GM06990 (cell line): Measurements from ENCODE around the gene CDH22.

Experiments
- DNase-seq: peaks from one replicate; pipeline ENCODE4 v3.0.0-alpha.2; 2011; ENCODE audit not compliant: insufficient read length; ENCODE audit errors: extremely low read depth
- H3K27me3 ChIP-seq: replicated peaks from 2 replicates; pipeline ENCODE4 v1.6.0; 2011; ENCODE audit warnings: low read length; ENCODE audit not compliant: control insufficient read depth, insufficient read depth
- H3K36me3 ChIP-seq: 2 replicates; pipeline ENCODE4 v1.5.1; 2011; ENCODE audit warnings: low read length; ENCODE audit not compliant: control insufficient read depth, insufficient read depth
- H3K4me3 ChIP-seq: replicated peaks from 2 replicates; pipeline ENCODE4 v1.5.1; 2011; ENCODE audit warnings: low read depth, mild to moderate bottlenecking, control low read depth, low read length
- TF ChIP-seq, protein P1 (sequence below): IDR thresholded peaks from 2 replicates; pipeline ENCODE4 v1.5.1; 2011; ENCODE audit warnings: low read length, control low read depth, mild to moderate bottlenecking, inconsistent platforms; ENCODE audit not compliant: insufficient read depth, poor library complexity, severe bottlenecking

CDH22 gene

DNA sequence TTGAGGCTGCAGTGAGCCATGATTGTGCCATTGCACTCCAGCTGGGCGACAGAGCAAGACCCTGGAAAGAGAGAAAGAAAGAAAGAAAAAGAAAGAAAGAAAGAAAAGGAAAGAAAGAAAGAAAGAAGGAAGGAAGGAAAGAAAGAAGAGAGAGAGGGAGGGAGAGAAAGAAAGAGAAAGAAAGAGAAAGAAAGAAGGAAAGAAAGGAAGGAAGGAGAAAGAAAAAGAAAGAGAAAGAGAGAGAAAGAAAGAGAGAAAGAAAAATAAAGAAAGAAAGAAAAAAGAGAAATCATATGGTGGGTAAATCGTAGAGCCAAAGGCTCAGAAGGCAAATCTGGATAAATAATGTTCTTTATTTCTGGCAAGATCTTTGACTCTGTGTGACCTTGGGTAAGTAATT is 136.8 kb downstream of the CDH22 start:
- H3K36me3 ChIP-seq, result no peaks in the 10 kb centered on the region
- TF ChIP-seq, protein P1, sequence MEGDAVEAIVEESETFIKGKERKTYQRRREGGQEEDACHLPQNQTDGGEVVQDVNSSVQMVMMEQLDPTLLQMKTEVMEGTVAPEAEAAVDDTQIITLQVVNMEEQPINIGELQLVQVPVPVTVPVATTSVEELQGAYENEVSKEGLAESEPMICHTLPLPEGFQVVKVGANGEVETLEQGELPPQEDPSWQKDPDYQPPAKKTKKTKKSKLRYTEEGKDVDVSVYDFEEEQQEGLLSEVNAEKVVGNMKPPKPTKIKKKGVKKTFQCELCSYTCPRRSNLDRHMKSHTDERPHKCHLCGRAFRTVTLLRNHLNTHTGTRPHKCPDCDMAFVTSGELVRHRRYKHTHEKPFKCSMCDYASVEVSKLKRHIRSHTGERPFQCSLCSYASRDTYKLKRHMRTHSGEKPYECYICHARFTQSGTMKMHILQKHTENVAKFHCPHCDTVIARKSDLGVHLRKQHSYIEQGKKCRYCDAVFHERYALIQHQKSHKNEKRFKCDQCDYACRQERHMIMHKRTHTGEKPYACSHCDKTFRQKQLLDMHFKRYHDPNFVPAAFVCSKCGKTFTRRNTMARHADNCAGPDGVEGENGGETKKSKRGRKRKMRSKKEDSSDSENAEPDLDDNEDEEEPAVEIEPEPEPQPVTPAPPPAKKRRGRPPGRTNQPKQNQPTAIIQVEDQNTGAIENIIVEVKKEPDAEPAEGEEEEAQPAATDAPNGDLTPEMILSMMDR, result no peak
- no peak for DNase-seq
- no peak overlapping the region for H3K4me3 ChIP-seq
- peaks cover 4% of the 10 kb centered on the region for H3K27me3 ChIP-seq

DNA sequence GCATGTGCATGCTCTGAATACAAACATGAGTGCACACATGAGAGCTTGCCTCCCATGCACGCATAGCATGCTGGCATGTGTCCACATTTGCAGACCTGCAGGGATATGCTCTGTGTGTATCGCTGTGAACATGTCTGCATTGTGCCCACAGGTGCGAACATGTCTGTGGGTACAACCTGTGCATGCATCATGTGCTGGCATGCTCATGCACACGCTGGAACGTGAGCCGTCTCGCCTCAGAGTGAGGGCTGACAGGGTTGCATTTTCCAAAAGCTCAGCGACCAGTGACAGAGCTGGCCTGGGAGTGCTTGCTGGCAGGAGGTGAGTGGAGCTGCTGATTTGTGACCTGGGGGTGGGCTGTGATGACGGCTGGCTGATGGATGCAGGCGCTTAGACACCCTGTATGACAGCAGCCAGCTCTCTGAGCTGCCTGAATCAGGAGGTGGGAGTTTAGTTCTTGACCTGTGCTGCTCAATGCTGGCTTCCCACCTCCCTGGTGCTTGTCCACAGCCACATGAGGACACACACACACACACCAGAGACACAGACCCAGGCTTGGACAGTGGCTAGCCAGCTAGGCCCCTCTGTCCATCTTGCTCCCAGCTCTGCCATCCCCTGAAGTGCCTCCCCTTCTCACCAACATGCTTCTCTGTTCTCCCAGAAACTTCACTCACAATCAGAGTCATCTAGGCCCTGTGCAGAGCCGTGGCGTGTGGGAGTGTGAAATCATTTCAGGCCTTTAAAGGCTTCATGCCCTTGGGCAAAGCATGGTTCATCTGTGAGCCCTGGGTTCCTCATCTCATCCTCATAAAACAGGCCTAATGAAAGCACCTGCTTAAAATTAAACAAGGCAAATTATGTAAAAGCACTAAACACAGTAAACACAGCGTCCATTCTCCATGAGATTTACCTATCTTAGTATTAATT is 138.8 kb downstream of the CDH22 start:
- H3K27me3 ChIP-seq, result peaks cover 5% of the 10 kb centered on the region
- no peaks in the 10 kb centered on the region for H3K36me3 ChIP-seq
- H3K4me3 ChIP-seq, result no peak overlapping the region
- TF ChIP-seq, protein P1, result no peak
- DNase-seq, result no peak

DNA sequence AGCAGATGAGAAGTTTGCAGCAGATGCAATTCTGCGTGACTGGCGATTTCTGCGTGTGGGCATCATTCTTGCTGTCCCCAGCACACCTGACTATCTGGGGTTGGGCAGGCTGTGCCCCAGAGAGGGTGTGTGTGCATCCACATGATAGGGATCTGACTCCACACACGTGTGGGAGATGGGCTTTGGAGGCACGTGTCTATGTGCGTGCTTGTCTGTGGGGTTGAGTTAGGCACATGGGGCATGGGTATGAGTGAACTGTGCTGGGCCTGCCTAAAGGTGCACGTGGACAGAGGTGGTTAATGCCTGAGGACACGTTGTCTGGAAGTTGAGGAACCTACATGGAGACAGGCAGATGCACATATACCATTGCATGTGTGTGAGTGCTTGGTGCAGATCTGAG is 139.9 kb downstream of the CDH22 start:
- H3K36me3 ChIP-seq, result no peaks in the 10 kb centered on the region
- peaks cover 7% of the 10 kb centered on the region for H3K27me3 ChIP-seq
- no peak overlapping the region for H3K4me3 ChIP-seq
- TF ChIP-seq, protein P1, result no peak
- DNase-seq, result no peak

DNA sequence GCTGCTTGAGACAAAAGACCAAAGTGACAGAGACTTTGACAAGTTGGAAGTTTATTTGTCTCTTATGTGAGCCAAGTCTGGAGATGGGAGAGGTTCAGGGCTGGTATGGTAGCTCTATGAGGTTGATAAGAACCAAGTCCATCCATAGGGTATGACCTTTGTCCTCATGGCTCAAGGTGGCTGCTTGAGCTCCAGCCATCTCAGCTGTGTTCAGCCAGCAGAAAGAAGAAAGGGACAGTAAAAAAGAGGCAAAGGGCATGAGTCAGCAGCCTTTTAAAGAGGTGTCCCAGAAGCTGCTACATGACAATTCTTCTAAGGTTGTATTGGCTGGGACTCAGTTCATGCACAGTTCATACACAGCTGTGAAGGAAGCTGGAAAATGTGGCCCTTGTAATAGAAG is 141.2 kb downstream of the CDH22 start:
- DNase-seq, result no peak
- Histone ChIP-seq H3K27me3 (peaks cover 7% of the 10 kb centered on the region; the same call in 1 of the 2 replicates), H3K4me3 (no peak overlapping the region), H3K36me3 (no peaks in the 10 kb centered on the region)
- TF ChIP-seq, protein P1, result no peak

DNA sequence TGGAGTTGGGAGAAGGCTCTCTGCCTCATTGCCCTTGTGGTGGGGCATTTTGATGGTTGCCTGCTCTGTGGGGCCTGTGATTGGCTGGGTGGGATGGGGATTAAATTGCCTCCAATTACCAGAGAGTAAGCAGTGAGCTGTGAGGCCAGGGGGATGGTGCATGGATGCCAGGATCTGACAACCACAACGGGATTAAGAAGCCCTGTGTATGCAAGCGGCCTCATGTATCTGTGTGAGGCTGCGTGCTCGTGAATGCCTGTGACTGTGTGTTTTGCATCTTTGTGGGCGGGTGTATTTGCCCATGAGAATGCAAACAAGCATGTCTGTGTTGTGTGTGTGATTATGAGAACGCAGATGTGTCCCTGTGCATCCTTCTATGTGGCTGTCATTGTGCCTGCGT is 144.0 kb downstream of the CDH22 start:
- TF ChIP-seq, protein P1, result no peak
- no peak for DNase-seq
- Histone ChIP-seq H3K27me3 (peaks cover 6% of the 10 kb centered on the region), H3K4me3 (no peak overlapping the region), H3K36me3 (no peaks in the 10 kb centered on the region)
